ENCODE measurements around the gene SULF2. TPM values are rescaled to one million over a fixed set of nuclear protein-coding genes. Genes with fewer than 3 reads are reported as not detected.

Gene SULF2
- total and polyA plus RNA-seq, 3 donors from 2014 or later = 61.5 to 117 (median 95.6) TPM

DNA sequence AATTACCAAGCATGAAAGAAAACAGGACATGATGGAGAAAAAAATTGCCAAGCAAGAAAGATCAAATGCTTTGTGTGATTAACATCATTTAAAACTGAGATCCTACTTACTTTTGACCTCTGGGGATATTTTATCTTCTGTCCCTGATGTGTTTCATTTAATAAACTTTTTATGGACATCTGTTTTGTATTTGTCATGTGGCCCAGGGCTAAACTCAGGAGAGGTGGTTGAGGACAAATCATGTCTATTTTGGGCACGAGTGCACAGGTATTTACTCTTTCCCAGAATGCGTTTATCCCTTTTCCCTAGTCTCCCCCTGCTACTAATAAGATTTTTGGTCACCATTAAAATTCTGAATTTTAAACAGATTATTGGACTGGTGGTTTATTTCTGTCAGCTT is 155.4 kb downstream of the SULF2 start:
- DNase-seq = no peak
- intact Hi-C loops (cut with DNase I; ENCODE audit: low total_unique reads) = no loop called here
- no peak overlapping the region for H3K4me3 ChIP-seq
- H3K4me1 ChIP-seq = no peaks in the 10 kb centered on the region
- H3K27me3 ChIP-seq = no peaks in the 10 kb centered on the region
- H3K27ac ChIP-seq = no peak overlapping the region
- no peaks in the 10 kb centered on the region for H3K9me3 ChIP-seq
- no peak for TF ChIP-seq POLR2A (IDR thresholded peaks at IDR 0.05)
- TF ChIP-seq, protein P1, sequence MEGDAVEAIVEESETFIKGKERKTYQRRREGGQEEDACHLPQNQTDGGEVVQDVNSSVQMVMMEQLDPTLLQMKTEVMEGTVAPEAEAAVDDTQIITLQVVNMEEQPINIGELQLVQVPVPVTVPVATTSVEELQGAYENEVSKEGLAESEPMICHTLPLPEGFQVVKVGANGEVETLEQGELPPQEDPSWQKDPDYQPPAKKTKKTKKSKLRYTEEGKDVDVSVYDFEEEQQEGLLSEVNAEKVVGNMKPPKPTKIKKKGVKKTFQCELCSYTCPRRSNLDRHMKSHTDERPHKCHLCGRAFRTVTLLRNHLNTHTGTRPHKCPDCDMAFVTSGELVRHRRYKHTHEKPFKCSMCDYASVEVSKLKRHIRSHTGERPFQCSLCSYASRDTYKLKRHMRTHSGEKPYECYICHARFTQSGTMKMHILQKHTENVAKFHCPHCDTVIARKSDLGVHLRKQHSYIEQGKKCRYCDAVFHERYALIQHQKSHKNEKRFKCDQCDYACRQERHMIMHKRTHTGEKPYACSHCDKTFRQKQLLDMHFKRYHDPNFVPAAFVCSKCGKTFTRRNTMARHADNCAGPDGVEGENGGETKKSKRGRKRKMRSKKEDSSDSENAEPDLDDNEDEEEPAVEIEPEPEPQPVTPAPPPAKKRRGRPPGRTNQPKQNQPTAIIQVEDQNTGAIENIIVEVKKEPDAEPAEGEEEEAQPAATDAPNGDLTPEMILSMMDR (IDR thresholded peaks at IDR 0.05) = no peak
- no peaks in the 10 kb centered on the region for H3K36me3 ChIP-seq (ENCODE audit: low read depth, missing control alignments)
- 92% methylated on average over 2 of the region's 2 CpGs for WGBS, 2 donors

DNA sequence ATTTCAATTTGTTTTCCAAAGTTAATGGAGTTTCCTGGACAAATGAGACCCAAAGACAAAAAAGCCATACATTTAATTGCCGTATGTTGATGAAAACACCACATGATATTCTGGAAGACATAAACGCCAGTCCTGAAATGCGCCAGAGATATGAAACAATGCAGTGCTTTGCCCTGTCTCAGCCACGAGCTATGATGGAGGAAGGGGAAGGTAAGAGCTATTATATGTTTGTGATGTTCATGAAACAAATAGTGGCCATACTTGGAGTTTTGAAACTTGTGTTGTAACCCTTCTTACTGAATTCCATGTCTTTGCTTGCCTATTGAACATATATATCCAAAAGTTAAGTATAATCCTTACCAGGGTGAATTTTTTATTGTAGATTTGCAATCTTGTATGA is 157.7 kb downstream of the SULF2 start:
- no peaks in the 10 kb centered on the region for H3K9me3 ChIP-seq
- H3K27ac ChIP-seq = no peak overlapping the region
- no peak for DNase-seq
- no peaks in the 10 kb centered on the region for H3K4me1 ChIP-seq
- intact Hi-C loops (cut with DNase I; ENCODE audit: low total_unique reads) = no loop called here
- WGBS, 2 donors = 90 to 93% methylated on average over 4 of the region's 4 CpGs
- no peaks in the 10 kb centered on the region for H3K27me3 ChIP-seq
- H3K36me3 ChIP-seq (ENCODE audit: low read depth, missing control alignments) = no peaks in the 10 kb centered on the region
- H3K4me3 ChIP-seq = no peak overlapping the region
- no peak for TF ChIP-seq POLR2A (IDR thresholded peaks at IDR 0.05)
- TF ChIP-seq, protein P1 (IDR thresholded peaks at IDR 0.05) = no peak

DNA sequence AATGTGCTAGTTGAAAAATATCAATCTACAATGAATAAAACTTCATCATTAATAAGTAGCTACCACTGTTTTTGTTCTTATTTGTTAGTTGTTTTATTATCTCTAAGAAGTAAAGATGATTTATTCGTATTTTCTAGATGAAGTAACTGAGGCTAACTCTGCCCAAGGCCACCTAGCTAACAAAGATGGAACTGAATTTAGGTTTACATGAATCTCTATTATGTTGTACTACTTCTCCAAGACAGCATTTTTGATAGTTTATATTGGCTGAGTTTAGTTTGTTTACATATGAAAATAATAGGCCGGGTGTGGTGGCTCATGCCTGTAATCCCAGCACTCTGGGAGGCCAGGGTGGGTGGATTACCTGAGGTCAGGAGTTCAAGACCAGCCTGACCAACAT is 162.1 kb downstream of the SULF2 start:
- TF ChIP-seq, protein P1 (IDR thresholded peaks at IDR 0.05) = no peak
- no peak for TF ChIP-seq POLR2A (IDR thresholded peaks at IDR 0.05)
- no peaks in the 10 kb centered on the region for H3K4me1 ChIP-seq
- H3K27ac ChIP-seq = no peak overlapping the region
- WGBS, 2 donors = 86 to 91% methylated on average over 2 of the region's 2 CpGs
- H3K4me3 ChIP-seq = no peak overlapping the region
- no peaks in the 10 kb centered on the region for H3K9me3 ChIP-seq
- intact Hi-C loops (cut with DNase I; ENCODE audit: low total_unique reads) = no loop called here
- no peaks in the 10 kb centered on the region for H3K27me3 ChIP-seq
- no peak for DNase-seq
- H3K36me3 ChIP-seq (ENCODE audit: low read depth, missing control alignments) = no peaks in the 10 kb centered on the region

DNA sequence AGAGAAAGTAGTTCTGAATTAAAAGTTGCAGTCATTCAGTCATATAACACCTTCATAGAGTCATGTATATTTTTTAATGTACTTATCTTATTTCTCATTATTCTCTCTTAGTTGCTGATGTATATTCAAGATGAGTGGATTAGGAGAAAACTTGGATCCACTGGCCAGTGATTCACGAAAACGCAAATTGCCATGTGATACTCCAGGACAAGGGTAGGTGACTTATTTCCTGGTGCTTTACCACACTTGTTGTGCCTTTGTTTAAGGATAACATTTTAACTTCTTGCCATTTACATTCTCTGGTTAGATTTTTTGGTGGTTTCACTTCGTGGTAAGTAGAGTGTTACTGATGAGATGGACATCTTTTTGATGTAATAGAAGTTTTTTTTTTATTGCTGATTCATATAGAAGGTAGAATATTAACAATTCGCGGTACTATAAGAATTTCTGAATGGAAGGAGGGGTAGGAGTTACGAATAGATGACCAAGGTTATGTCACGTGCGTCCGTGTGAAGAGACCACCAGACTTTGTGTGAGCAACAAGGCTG is 163.1 kb downstream of the SULF2 start:
- Histone ChIP-seq H3K27me3 (no peaks in the 10 kb centered on the region), H3K36me3 (ENCODE audit: low read depth, missing control alignments) (no peaks in the 10 kb centered on the region), H3K4me1 (no peaks in the 10 kb centered on the region), H3K27ac (no peak overlapping the region), H3K4me3 (no peak overlapping the region), H3K9me3 (no peaks in the 10 kb centered on the region)
- TF ChIP-seq, protein P1 (IDR thresholded peaks at IDR 0.05) = no peak
- no peak for TF ChIP-seq POLR2A (IDR thresholded peaks at IDR 0.05)
- intact Hi-C loops (cut with DNase I; ENCODE audit: low total_unique reads) = no loop called here
- no peak for DNase-seq
- WGBS, 2 donors = 90 to 93% methylated on average over 9 of the region's 9 CpGs

Data from testis (tissue), 3 donors.